CD8-positive, alpha-beta memory T cell (primary cell): ENCODE measurements around the gene SEC31A. TPM values are rescaled to one million over a fixed set of nuclear protein-coding genes. Genes with fewer than 3 reads are reported as not detected.
"Not testable (repeated sequence)": the region's sequence is repeated elsewhere in the genome, so short reads cannot be mapped to it uniquely, and the experiment has no call there.

Experiments used
- CTCF ChIA-PET: fragments of 350-600 bp; sonication (Branson Sonifier 250); formaldehyde crosslinking; loops from one replicate; lab custom pipeline; 2021; ENCODE audit warnings: antibody characterized with exemption; lab: Charles Lee
- POLR2A ChIA-PET: fragments of 350-600 bp; sonication (Branson Sonifier 250); formaldehyde crosslinking; loops from one replicate; lab custom pipeline; 2021; ENCODE audit warnings: antibody characterized with exemption; lab: Charles Lee
- DNase-seq, 5 donors: peaks; one replicate each; pipeline versions ENCODE4 v3.0.0 to v3.0.0-alpha.2; 2020 to 2022; ENCODE audit warnings: mixed read lengths in 1 of 5
- H3K27ac ChIP-seq: one replicate; pipeline ENCODE4 v1.7.0; 2013; ENCODE audit warnings: low read depth, mild to moderate bottlenecking, low read length, moderate library complexity
- H3K27me3 ChIP-seq: 2 replicates; pipeline ENCODE4 v1.7.0; 2013; ENCODE audit warnings: low read length, mild to moderate bottlenecking; ENCODE audit not compliant: insufficient read depth, poor library complexity, severe bottlenecking
- H3K36me3 ChIP-seq: 2 replicates; pipeline ENCODE4 v1.7.0; 2013; ENCODE audit warnings: mild to moderate bottlenecking, low read length, moderate library complexity; ENCODE audit not compliant: insufficient read depth
- H3K4me1 ChIP-seq: 2 replicates; pipeline ENCODE4 v1.7.0; 2013; ENCODE audit warnings: mild to moderate bottlenecking, low read length, moderate library complexity; ENCODE audit not compliant: insufficient read depth
- H3K4me3 ChIP-seq: 2 replicates; pipeline ENCODE4 v1.7.0; 2013; ENCODE audit warnings: mild to moderate bottlenecking, low read length
- H3K9me3 ChIP-seq: 2 replicates; pipeline ENCODE4 v1.7.0; 2013; ENCODE audit warnings: mild to moderate bottlenecking, low read length
- H3K27ac Mint-ChIP-seq, 8 donors: one replicate each; pipeline ENCODE4 v1.8.0; 2020 to 2021; ENCODE audit warnings: mixed read lengths in 8 of 8, mild to moderate bottlenecking in 6 of 8, inconsistent platforms in 3 of 8, moderate library complexity in 3 of 8
- H3K27me3 Mint-ChIP-seq, 2 donors: one replicate each; pipeline ENCODE4 v1.8.0; 2020 to 2021; ENCODE audit warnings: mixed read lengths in 2 of 2, mild to moderate bottlenecking in 1 of 2, moderate library complexity in 1 of 2
- H3K36me3 Mint-ChIP-seq, 3 donors: one replicate each; pipeline ENCODE4 v1.8.0; 2020 to 2021; ENCODE audit warnings: mixed read lengths in 3 of 3, inconsistent platforms in 1 of 3, mild to moderate bottlenecking in 1 of 3
- H3K4me1 Mint-ChIP-seq, 3 donors: one replicate each; pipeline ENCODE4 v1.8.0; 2020 to 2021; ENCODE audit warnings: mixed read lengths in 3 of 3, inconsistent platforms in 1 of 3, mild to moderate bottlenecking in 1 of 3
- H3K4me3 Mint-ChIP-seq, 7 donors: one replicate each; pipeline ENCODE4 v1.8.0; 2020 to 2021; ENCODE audit warnings: mixed read lengths in 7 of 7, mild to moderate bottlenecking in 6 of 7, moderate library complexity in 4 of 7, inconsistent platforms in 2 of 7
- H3K9me3 Mint-ChIP-seq, 5 donors: one replicate each; pipeline ENCODE4 v1.8.0; 2020 to 2022; ENCODE audit warnings: mixed read lengths in 5 of 5, mild to moderate bottlenecking in 3 of 5, moderate library complexity in 2 of 5, inconsistent platforms in 1 of 5
- polyA plus RNA-seq: library from polyadenylated mRNA; unstranded; fragments of 300-500 nt; fragmentation: Illumina TruSeq; gene quantifications from one replicate; pipeline ENCODE4 v1.2.3, GENCODE V29; 2021
- total RNA-seq, 2 experiments: library from RNA; stranded (reverse); gene quantifications; one replicate each; pipeline ENCODE4 v1.2.3, GENCODE V29; 2021

The SEC31A gene
- total and polyA plus RNA-seq, 3 experiments from 2014 or later: 87.3 to 129 (median 100) TPM

DNA sequence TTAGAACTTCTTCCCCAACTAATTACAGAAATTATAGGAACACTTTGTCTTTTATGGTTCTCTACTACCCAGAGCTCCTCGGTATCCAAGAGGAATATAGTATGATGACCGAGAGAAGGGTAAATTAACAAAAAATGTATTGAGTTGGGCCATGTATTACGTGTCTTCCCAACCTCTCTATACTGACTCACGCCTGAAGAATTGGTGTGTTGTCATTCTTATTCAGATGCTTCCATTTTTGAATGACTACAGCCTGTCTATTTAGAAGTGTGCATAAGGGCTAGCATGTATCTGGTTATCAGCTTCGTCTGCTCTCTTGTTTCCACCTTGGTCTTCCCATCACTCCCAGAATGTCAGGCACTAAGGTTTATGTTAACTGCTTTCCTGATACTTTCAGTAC lies 67.9 kb downstream of the SEC31A start:
- no peaks in the 10 kb centered on the region for H3K4me1 ChIP-seq
- DNase-seq: no peak
- H3K4me3 Mint-ChIP-seq: no peak overlapping the region
- H3K27me3 ChIP-seq: no peaks in the 10 kb centered on the region
- no peak overlapping the region for H3K27ac ChIP-seq
- peaks cover 53% of the 10 kb centered on the region for H3K36me3 ChIP-seq
- peaks cover 12 to 87% (median 34%) of the 10 kb centered on the region in 3 donors for H3K36me3 Mint-ChIP-seq
- no peaks in the 10 kb centered on the region for H3K9me3 Mint-ChIP-seq
- no peaks in the 10 kb centered on the region for H3K9me3 ChIP-seq
- no peaks in the 10 kb centered on the region for H3K4me1 Mint-ChIP-seq
- no peaks in the 10 kb centered on the region for H3K27me3 Mint-ChIP-seq
- ChIA-PET CTCF (no interaction called here), POLR2A (no interaction called here)
- H3K27ac Mint-ChIP-seq: peak overlapping the region in 1 of 8 donors; percentile 88
- H3K4me3 ChIP-seq: no peak overlapping the region

- Mint-ChIP-seq H3K4me3 (no peak overlapping the region), H3K4me1 (no peaks in the 10 kb centered on the region), H3K36me3 (peaks cover 8 to 77% (median 30%) of the 10 kb centered on the region in 3 donors), H3K27ac (peak overlapping the region in 2 of 8 donors; percentile 23 to 29), H3K9me3 (no peaks in the 10 kb centered on the region), H3K27me3 (no peaks in the 10 kb centered on the region)
- H3K4me1 ChIP-seq: no peaks in the 10 kb centered on the region
- no peak for DNase-seq
- no peak overlapping the region for H3K27ac ChIP-seq
- peaks cover 35% of the 10 kb centered on the region for H3K36me3 ChIP-seq
- ChIA-PET POLR2A (no interaction called here), CTCF (no interaction called here)
- H3K27me3 ChIP-seq: no peaks in the 10 kb centered on the region
- H3K4me3 ChIP-seq: no peak overlapping the region
- H3K9me3 ChIP-seq: no peaks in the 10 kb centered on the region
Observed at GRCh38 chr4:82820689-82821088, 70.3 kb downstream of the SEC31A start.

DNA sequence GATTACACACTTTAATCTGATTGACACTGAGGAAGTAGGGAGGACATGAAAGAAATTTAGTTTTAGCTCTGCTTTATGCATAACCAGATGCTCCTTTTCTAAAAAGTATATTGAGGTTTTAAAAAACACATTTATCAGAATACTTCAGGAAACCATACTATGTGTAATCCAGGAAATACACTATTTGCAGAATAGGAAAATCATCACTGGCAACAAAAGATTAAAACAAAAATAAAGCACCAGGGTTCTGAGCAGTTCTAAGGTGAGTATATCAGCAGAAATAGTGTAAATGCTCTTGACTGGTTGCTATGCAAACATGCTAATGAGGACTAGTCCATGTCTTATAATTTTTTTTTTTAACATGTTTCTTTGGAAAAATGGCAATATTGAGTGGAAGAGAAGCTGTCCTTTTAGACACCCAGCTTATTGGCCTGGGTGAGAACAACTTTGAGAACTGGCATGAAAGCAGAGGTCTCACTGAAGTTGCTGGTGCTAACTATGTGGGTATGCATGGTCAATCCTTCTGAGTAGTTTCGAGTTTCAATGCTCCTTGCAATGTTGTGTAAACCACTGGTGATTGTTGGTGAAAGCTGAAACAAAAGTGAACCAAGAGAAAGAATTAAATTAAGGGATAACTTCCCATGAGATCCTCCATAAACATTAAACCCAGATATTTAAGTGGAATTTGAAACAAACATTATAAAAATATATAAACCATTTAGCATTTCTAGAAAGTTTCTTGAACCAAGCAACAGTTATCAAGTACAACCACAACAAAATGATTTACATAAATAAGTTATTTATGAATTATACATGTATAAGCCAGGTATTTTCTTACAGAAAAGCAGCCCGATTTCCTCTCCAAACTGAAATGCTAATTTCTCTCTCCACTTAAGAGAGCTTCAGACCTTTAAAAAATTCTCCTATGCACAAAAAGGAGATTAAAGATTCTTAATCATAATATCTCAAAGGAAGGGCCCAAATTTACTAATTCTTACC lies 72.0 kb downstream of the SEC31A start:
- H3K9me3 Mint-ChIP-seq: no peaks in the 10 kb centered on the region
- Histone ChIP-seq H3K36me3 (peaks cover 34% of the 10 kb centered on the region), H3K27ac (no peak overlapping the region), H3K27me3 (no peaks in the 10 kb centered on the region), H3K9me3 (no peaks in the 10 kb centered on the region), H3K4me1 (no peaks in the 10 kb centered on the region), H3K4me3 (no peak overlapping the region)
- CTCF ChIA-PET: no interaction called here
- H3K27me3 Mint-ChIP-seq: no peaks in the 10 kb centered on the region
- POLR2A ChIA-PET: interaction anchor here (0.7 kb wide), 1 partner anchor 9 kb away, joined by 4 read pairs; no protein-coding TSS in a partner anchor
- peaks cover 4 to 61% (median 19%) of the 10 kb centered on the region in 3 donors for H3K36me3 Mint-ChIP-seq
- H3K4me1 Mint-ChIP-seq: peaks cover 0 to 3% (median 2%) of the 10 kb centered on the region in 3 donors
- no peak overlapping the region for H3K4me3 Mint-ChIP-seq
- H3K27ac Mint-ChIP-seq: peak overlapping the region in 3 of 8 donors; percentile 50 to 63 (median 58)
- DNase-seq: no peak

GRCh38 chr4:82816874-82817273 lies 74.1 kb downstream of the SEC31A start:
- peaks cover 0 to 42% (median 12%) of the 10 kb centered on the region in 3 donors for H3K36me3 Mint-ChIP-seq
- H3K27me3 ChIP-seq, H3K4me1 ChIP-seq, CTCF ChIA-PET, H3K27me3 Mint-ChIP-seq, POLR2A ChIA-PET, DNase-seq, H3K9me3 ChIP-seq, H3K27ac ChIP-seq, H3K4me1 Mint-ChIP-seq, H3K9me3 Mint-ChIP-seq, H3K4me3 Mint-ChIP-seq, H3K4me3 ChIP-seq: not testable (repeated sequence)
- H3K27ac Mint-ChIP-seq: peak overlapping the region in 1 of 8 donors; percentile 65
- H3K36me3 ChIP-seq: peaks cover 17% of the 10 kb centered on the region

DNA sequence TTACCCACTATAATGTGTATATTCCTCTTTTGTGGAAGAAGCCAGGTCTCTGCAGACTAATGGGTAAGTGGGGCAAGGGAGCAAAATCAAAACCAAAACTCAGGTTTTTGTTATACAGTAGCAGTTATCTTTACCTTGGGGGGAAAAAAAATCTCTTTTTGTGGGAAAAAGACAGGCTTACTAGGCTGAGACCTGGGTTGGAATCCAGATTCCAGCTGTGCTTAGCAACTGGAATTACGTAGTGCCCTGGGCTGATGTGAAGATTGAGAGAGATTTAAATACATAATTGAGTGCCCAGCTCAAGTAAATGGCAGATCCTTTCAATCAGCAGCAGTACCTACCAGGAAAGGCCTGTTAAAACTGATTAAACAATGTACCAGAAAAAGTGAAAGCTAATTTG lies 76.9 kb downstream of the SEC31A start:
- POLR2A ChIA-PET: no interaction called here
- peaks cover 5 to 11% (median 9%) of the 10 kb centered on the region in 3 donors for H3K4me1 Mint-ChIP-seq
- H3K9me3 Mint-ChIP-seq: no peaks in the 10 kb centered on the region
- DNase-seq: no peak
- H3K4me3 Mint-ChIP-seq: no peak overlapping the region
- no peaks in the 10 kb centered on the region for H3K27me3 ChIP-seq
- peaks cover 0 to 21% (median 6%) of the 10 kb centered on the region in 3 donors for H3K36me3 Mint-ChIP-seq
- H3K27ac ChIP-seq: no peak overlapping the region
- H3K27me3 Mint-ChIP-seq: no peaks in the 10 kb centered on the region
- H3K4me1 ChIP-seq: no peaks in the 10 kb centered on the region
- H3K27ac Mint-ChIP-seq: peak overlapping the region in 3 of 8 donors; percentile 1 to 60 (median 49)
- no peak overlapping the region for H3K4me3 ChIP-seq
- H3K36me3 ChIP-seq: peaks cover 5% of the 10 kb centered on the region
- CTCF ChIA-PET: no interaction called here
- H3K9me3 ChIP-seq: no peaks in the 10 kb centered on the region

- no peak overlapping the region for H3K27ac ChIP-seq
- peaks cover 5 to 11% (median 9%) of the 10 kb centered on the region in 3 donors for H3K4me1 Mint-ChIP-seq
- H3K36me3 Mint-ChIP-seq: peaks cover 0 to under 1% (median 0%) of the 10 kb centered on the region in 3 donors
- no peaks in the 10 kb centered on the region for H3K9me3 Mint-ChIP-seq
- POLR2A ChIA-PET: no interaction called here
- DNase-seq: no peak
- H3K4me3 Mint-ChIP-seq: no peak overlapping the region
- no peaks in the 10 kb centered on the region for H3K36me3 ChIP-seq
- no peaks in the 10 kb centered on the region for H3K27me3 ChIP-seq
- H3K9me3 ChIP-seq: no peaks in the 10 kb centered on the region
- H3K27ac Mint-ChIP-seq: peak overlapping the region in 4 of 8 donors; percentile 2 to 80 (median 64)
- no peaks in the 10 kb centered on the region for H3K4me1 ChIP-seq
- H3K27me3 Mint-ChIP-seq: peaks cover 0 to 4% of the 10 kb centered on the region in 2 donors
- CTCF ChIA-PET: no interaction called here
- H3K4me3 ChIP-seq: no peak overlapping the region
Observed at GRCh38 chr4:82811838-82812341, 79.1 kb downstream of the SEC31A start.

- no peaks in the 10 kb centered on the region for H3K27me3 ChIP-seq
- peak overlapping the region in 3 of 8 donors; percentile 23 to 77 (median 60) for H3K27ac Mint-ChIP-seq
- no peak for DNase-seq
- no peaks in the 10 kb centered on the region for H3K9me3 Mint-ChIP-seq
- no peaks in the 10 kb centered on the region for H3K9me3 ChIP-seq
- H3K4me3 Mint-ChIP-seq: no peak overlapping the region
- no peaks in the 10 kb centered on the region for H3K4me1 ChIP-seq
- H3K4me1 Mint-ChIP-seq: peaks cover 5 to 11% (median 9%) of the 10 kb centered on the region in 3 donors
- no peak overlapping the region for H3K4me3 ChIP-seq
- H3K36me3 Mint-ChIP-seq: no peaks in the 10 kb centered on the region
- POLR2A ChIA-PET: no interaction called here
- H3K36me3 ChIP-seq: no peaks in the 10 kb centered on the region
- H3K27me3 Mint-ChIP-seq: peaks cover 0 to 4% of the 10 kb centered on the region in 2 donors
- CTCF ChIA-PET: no interaction called here
- H3K27ac ChIP-seq: no peak overlapping the region
Observed at GRCh38 chr4:82811392-82811791, 79.6 kb downstream of the SEC31A start.

GRCh38 chr4:82810176-82810575 lies 80.8 kb downstream of the SEC31A start:
- Mint-ChIP-seq H3K27ac (no peak overlapping the region), H3K9me3 (no peaks in the 10 kb centered on the region), H3K4me3 (no peak overlapping the region), H3K27me3 (peaks cover 0 to 4% of the 10 kb centered on the region in 2 donors), H3K4me1 (peaks cover 5 to 11% (median 7%) of the 10 kb centered on the region in 3 donors), H3K36me3 (no peaks in the 10 kb centered on the region)
- Histone ChIP-seq H3K4me3 (no peak overlapping the region), H3K36me3 (no peaks in the 10 kb centered on the region), H3K4me1 (no peaks in the 10 kb centered on the region), H3K27me3 (no peaks in the 10 kb centered on the region), H3K27ac (no peak overlapping the region), H3K9me3 (no peaks in the 10 kb centered on the region)
- POLR2A ChIA-PET: interaction anchor here (0.5 kb wide), 1 partner anchor 346 kb away, joined by 3 read pairs; no protein-coding TSS in a partner anchor
- CTCF ChIA-PET: interaction anchor here (1.1 kb wide), 1 partner anchor 21 kb away, joined by 3 read pairs; no protein-coding TSS in a partner anchor
- DNase-seq: no peak
